ENCODE measurements around the gene KRTAP9-7.
A peak's percentile ranks its signal among the peaks of the same experiment; 100 is the strongest.

KRTAP9-7 gene

GRCh38 chr17:41322094-41322902 lies 46.8 kb downstream of the KRTAP9-7 start:
- peak; percentile 36 for DNase-seq (ENCODE audit: low spot score)

GRCh38 chr17:41322903-41323895 lies 47.7 kb downstream of the KRTAP9-7 start:
- DNase-seq (ENCODE audit: low spot score), result no peak

DNA sequence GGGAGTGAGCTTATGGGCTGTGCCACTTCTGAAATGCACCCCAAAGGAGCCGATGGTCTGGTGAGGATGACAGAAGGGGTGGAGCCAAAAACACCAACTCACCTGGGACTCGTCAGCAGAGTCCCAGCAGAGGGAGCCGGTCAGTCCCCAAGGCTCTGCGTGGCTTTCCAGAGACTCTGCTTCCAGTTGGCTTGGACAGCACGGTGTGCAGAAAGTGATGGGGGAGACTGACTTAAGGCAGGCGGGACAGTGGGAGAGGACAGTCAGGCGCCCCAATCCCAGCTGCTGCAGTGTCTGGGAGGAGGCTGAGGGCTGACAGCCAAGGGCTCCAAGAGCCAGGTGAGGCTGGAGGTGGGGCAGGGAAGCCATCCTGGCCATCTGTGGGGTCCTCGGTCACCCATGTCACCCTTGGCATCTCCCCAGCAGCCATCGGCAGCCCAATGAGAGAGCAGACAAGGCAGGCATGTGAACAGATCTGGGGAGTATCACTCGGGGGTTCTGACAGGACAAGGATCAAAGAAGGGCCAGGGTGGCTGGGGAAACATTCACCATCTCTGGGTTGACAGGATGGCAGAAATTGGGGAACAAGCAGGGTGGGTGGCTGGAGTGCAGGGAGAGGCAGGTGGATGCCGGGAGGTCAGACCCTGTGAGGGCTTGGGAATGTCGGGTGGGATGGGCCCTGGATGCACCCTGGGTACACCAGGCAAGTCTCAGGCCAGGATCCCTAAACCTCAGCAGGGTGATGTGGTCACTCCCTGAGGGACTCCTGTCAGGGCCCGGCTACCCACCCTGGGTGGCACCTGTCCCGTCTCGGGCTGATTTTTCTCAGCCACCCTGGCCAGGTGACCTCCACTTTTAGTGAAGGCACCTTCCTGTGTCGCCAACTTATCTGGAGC lies 48.9 kb downstream of the KRTAP9-7 start:
- peak; percentile 45 for DNase-seq (ENCODE audit: low spot score)

DNA sequence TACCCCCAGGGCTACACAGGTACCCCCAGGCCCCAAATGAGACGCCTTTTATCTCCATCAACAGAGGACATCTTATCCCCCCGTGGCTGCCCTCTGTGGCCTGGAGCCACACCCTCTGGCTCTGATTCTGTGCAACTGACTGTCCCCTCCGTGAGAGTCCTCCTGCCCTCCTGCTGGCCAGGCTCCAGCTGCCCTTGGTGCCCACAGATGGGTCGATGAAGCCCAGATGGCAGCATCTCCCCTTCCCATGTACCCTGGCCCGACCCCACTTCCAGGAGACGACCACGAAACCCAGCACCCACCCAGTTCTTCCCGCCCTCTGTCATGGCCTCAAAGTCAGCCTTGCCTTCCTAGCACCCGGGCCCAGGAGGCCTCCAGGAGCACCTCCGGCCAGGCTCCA lies 49.6 kb downstream of the KRTAP9-7 start:
- no peak for DNase-seq (ENCODE audit: low spot score)

GRCh38 chr17:41325611-41326010 lies 50.1 kb downstream of the KRTAP9-7 start:
- no peak for DNase-seq (ENCODE audit: low spot score)

Measured in LoVo (cell line).